Kidney epithelial cell (primary cell): Measurements from ENCODE around the gene PACSIN1. TPM values are rescaled to one million over a fixed set of nuclear protein-coding genes. Genes with fewer than 3 reads are reported as not detected.

Source experiments
- DNase-seq: peaks from one replicate; pipeline ENCODE4 v3.0.0-alpha.2; 2010; ENCODE audit warnings: low read depth
- H3K27me3 ChIP-seq: 2 replicates; pipeline ENCODE4 v1.6.0; 2011; ENCODE audit warnings: low read length; ENCODE audit not compliant: control insufficient read depth, insufficient read depth
- H3K36me3 ChIP-seq: 2 replicates; pipeline ENCODE4 v1.5.1; 2011; ENCODE audit warnings: low read length; ENCODE audit not compliant: control insufficient read depth, insufficient read depth
- H3K4me3 ChIP-seq: 2 replicates; pipeline ENCODE4 v1.5.1; 2011; ENCODE audit warnings: low read depth, mild to moderate bottlenecking, control low read depth, low read length
- total RNA-seq: library from RNA; depleted of rRNA; stranded (reverse); fragments of >200 nt; gene quantifications from 2 replicates; pipeline ENCODE4 v1.2.3, GENCODE V29; 2015
- TF ChIP-seq, protein P1 (sequence below): IDR thresholded peaks from 2 replicates; pipeline ENCODE4 v1.5.1; 2011; ENCODE audit warnings: mild to moderate bottlenecking, moderate library complexity, low read length, control low read depth, inconsistent platforms; ENCODE audit not compliant: insufficient read depth, poor library complexity, severe bottlenecking

The PACSIN1 gene
- total RNA-seq, 1 donor from 2014 or later, result 0.04 TPM

DNA sequence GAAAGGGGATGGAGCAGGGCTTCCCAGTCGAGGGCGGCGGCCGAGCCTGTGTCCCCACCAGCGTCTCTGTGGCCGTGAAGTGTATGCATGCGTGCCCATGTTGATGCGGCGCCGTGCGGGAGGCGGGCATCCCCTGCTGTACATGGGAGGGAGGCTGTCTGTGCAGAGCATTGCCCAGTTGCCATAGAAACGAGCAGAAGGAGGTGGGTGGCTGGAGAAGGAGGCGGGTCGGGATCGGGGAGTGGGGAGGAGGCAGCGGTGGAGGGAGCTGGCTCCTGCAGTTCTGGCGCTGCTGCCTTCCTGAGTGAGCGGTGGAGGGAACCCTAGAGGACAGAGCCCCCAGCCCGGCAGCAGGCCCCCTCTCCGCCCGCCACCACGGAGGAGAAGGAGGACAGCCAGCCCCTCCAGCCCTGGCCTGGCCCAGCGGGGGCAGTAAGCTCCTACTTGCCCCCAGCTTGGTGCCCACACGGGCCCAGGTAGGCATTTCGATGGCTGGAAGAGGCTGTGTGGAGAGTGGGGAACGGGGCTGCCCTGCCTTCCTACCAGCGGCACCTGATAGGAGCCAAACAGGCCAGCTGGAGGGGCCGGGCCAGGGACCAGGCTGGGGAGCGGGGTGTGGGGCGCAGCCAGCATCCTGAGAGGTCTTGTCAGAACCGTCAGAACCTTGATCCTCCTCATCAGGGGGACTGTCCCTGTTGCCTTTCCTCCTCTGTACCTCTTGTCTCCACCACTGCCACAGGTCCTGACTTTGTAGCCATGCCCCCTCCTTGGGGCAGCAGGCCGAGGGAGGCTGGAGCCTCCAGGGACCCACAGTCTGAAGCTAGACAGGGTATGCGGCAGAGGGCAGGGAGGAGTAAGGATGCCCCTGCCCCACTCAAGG, 49.0 kb downstream of the PACSIN1 start:
- Histone ChIP-seq H3K36me3 (no peaks in the 10 kb centered on the region), H3K4me3 (no peak overlapping the region), H3K27me3 (peaks cover 24% of the 10 kb centered on the region)
- TF ChIP-seq, protein P1, sequence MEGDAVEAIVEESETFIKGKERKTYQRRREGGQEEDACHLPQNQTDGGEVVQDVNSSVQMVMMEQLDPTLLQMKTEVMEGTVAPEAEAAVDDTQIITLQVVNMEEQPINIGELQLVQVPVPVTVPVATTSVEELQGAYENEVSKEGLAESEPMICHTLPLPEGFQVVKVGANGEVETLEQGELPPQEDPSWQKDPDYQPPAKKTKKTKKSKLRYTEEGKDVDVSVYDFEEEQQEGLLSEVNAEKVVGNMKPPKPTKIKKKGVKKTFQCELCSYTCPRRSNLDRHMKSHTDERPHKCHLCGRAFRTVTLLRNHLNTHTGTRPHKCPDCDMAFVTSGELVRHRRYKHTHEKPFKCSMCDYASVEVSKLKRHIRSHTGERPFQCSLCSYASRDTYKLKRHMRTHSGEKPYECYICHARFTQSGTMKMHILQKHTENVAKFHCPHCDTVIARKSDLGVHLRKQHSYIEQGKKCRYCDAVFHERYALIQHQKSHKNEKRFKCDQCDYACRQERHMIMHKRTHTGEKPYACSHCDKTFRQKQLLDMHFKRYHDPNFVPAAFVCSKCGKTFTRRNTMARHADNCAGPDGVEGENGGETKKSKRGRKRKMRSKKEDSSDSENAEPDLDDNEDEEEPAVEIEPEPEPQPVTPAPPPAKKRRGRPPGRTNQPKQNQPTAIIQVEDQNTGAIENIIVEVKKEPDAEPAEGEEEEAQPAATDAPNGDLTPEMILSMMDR, result peak; percentile 60
- no peak for DNase-seq

GRCh38 chr6:34515473-34516387, 49.9 kb downstream of the PACSIN1 start:
- Histone ChIP-seq H3K4me3 (no peak overlapping the region), H3K27me3 (peaks cover 27% of the 10 kb centered on the region)
- DNase-seq, result no peak

DNA sequence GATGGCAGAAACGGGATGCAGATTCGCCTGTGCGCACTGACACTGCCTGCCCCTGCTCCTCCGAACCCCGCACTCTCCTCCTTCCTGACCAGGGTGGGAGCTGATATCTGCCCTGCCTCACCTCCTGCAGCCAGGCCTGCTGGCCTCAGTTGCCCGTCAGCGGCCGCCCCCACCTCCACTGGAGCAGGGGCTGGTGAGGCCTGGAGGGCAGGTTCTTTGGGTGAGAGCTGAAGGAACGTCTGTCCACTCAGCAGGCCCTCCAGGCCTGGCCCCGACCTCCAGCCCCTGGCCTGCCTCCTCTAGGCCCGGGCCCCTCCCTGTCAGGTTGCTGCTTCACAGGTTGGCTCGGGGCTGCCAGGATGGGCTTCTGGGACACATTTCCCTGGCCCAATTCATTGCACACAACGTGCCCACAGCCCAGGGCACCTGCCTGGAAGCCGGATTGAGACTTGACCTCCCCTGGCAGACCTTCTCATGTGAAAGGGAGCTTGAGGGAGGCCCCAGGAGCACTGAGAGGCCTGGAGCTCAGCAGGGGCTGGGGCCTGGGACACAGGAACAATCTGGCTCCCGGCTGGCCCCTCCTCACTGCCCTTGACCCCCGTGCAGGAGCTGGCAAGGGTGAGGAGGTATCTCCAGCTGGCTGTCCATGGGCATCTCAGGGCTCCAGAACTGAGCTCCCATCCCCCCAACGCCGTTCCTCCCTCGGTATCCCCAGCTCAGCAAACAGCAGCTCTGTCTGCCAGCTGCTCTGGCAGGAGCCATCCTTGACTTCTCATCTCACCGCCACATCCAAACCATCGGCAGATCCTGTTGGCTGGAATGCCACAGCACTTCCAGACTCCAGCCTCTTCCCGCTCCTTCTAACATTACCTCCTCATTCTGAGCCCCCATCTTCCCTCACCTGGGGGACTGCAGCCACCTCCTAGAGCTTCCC, 50.8 kb downstream of the PACSIN1 start:
- H3K36me3 ChIP-seq, result no peaks in the 10 kb centered on the region
- no peak for DNase-seq
- H3K4me3 ChIP-seq, result no peak overlapping the region
- peaks cover 27% of the 10 kb centered on the region for H3K27me3 ChIP-seq
- TF ChIP-seq, protein P1, result no peak

More at GRCh38 chr6:34515473-34516387, 49.9 kb downstream of the PACSIN1 start:
- H3K36me3 ChIP-seq, result no peaks in the 10 kb centered on the region
- TF ChIP-seq, protein P1, result no peak

- H3K36me3 ChIP-seq, result no peaks in the 10 kb centered on the region
- H3K27me3 ChIP-seq, result peaks cover 27% of the 10 kb centered on the region
- TF ChIP-seq, protein P1, result no peak
- DNase-seq, result no peak
- H3K4me3 ChIP-seq, result no peak overlapping the region
These were observed 51.6 kb downstream of the PACSIN1 start for GRCh38 chr6:34517461-34517881.

GRCh38 chr6:34517966-34518365, 52.1 kb downstream of the PACSIN1 start:
- TF ChIP-seq, protein P1, result no peak
- peaks cover 27% of the 10 kb centered on the region for H3K27me3 ChIP-seq

More at GRCh38 chr6:34517966-34518365, 52.1 kb downstream of the PACSIN1 start:
- DNase-seq, result no peak
- Histone ChIP-seq H3K36me3 (no peaks in the 10 kb centered on the region), H3K4me3 (no peak overlapping the region)
